Measurements from ENCODE around the gene RNF167. TPM values are rescaled to one million over a fixed set of nuclear protein-coding genes. Genes with fewer than 3 reads are reported as not detected.

The RNF167 gene
- polyA plus RNA-seq, 1 experiment = 69.9 TPM

DNA sequence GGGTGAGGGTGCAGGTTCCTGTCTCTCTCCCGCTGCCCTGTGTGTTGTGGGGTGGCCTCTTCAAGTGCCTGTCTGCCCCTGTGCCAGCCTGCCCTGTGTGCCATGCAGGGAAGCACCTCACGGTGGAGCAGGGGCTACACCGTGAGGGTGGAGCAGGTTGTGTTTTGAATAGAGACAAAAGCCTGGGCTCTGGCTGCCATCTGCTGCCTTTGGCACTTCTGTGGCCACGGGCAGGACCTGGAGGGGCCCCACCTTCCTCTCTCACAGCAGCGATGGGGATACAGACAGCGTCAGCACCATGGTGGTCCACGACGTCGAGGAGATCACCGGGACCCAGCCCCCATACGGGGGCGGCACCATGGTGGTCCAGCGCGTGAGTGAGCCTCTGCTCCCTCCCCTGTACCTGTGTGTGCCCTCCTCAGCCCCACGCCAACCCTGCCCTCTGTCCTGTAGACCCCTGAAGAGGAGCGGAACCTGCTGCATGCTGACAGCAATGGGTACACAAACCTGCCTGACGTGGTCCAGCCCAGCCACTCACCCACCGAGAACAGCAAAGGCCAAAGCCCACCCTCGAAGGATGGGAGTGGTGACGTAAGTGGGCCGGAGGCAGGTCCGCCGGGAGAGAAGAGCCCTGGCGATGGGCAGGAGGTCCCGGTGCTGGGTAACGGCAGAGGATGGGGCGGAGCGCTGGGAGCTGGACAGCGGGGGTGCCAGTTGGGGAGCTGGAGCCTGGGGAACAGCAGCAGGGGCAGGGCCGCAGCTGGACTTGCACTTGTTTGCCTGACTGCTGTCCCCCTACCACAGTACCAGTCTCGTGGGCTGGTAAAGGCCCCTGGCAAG is 46.1 kb upstream of the RNF167 start:
- CTCF ChIA-PET = interaction anchor here (1.0 to 1.1 kb wide), 2 partner anchors 10 to 184 kb away, joined by 3 to 4 read pairs; partner anchors contain the start of gene CHRNE
- Histone ChIP-seq H3K36me3 (ENCODE audit: control insufficient read depth, insufficient read depth, low read length) (peaks cover 50% of the 10 kb centered on the region), H3K27me3 (ENCODE audit: control insufficient read depth, insufficient read depth, low read length) (no peaks in the 10 kb centered on the region), H3K4me3 (ENCODE audit: low read depth, low read length) (no peak overlapping the region)
- TF ChIP-seq, protein P1, sequence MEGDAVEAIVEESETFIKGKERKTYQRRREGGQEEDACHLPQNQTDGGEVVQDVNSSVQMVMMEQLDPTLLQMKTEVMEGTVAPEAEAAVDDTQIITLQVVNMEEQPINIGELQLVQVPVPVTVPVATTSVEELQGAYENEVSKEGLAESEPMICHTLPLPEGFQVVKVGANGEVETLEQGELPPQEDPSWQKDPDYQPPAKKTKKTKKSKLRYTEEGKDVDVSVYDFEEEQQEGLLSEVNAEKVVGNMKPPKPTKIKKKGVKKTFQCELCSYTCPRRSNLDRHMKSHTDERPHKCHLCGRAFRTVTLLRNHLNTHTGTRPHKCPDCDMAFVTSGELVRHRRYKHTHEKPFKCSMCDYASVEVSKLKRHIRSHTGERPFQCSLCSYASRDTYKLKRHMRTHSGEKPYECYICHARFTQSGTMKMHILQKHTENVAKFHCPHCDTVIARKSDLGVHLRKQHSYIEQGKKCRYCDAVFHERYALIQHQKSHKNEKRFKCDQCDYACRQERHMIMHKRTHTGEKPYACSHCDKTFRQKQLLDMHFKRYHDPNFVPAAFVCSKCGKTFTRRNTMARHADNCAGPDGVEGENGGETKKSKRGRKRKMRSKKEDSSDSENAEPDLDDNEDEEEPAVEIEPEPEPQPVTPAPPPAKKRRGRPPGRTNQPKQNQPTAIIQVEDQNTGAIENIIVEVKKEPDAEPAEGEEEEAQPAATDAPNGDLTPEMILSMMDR (IDR thresholded peaks at IDR 0.05; ENCODE audit: insufficient read depth, low read depth, low read length) = no peak
- POLR2A ChIA-PET = no interaction called here
- no peak for DNase-seq (ENCODE audit: low read depth)

DNA sequence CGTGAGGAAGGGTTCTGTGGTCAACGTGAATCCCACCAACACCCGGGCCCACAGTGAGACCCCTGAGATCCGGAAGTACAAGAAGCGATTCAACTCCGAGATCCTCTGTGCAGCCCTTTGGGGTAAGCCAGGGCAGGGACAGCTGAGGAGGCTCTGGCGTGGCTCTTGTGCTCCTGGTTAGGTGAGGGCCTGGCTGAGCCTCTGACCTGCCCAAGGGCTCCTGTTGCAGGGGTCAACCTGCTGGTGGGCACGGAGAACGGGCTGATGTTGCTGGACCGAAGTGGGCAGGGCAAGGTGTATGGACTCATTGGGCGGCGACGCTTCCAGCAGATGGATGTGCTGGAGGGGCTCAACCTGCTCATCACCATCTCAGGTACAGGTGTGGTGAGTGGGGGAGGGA is 44.9 kb upstream of the RNF167 start:
- ChIA-PET CTCF (interaction anchor here (0.7 kb wide), 1 partner anchor 107 kb away, joined by 4 read pairs; no protein-coding TSS in a partner anchor), POLR2A (no interaction called here)
- Histone ChIP-seq H3K4me3 (ENCODE audit: low read depth, low read length) (no peak overlapping the region), H3K36me3 (ENCODE audit: control insufficient read depth, insufficient read depth, low read length) (peaks cover 49% of the 10 kb centered on the region), H3K27me3 (ENCODE audit: control insufficient read depth, insufficient read depth, low read length) (no peaks in the 10 kb centered on the region)
- DNase-seq (ENCODE audit: low read depth) = no peak
- TF ChIP-seq, protein P1 (IDR thresholded peaks at IDR 0.05; ENCODE audit: insufficient read depth, low read depth, low read length) = no peak

DNA sequence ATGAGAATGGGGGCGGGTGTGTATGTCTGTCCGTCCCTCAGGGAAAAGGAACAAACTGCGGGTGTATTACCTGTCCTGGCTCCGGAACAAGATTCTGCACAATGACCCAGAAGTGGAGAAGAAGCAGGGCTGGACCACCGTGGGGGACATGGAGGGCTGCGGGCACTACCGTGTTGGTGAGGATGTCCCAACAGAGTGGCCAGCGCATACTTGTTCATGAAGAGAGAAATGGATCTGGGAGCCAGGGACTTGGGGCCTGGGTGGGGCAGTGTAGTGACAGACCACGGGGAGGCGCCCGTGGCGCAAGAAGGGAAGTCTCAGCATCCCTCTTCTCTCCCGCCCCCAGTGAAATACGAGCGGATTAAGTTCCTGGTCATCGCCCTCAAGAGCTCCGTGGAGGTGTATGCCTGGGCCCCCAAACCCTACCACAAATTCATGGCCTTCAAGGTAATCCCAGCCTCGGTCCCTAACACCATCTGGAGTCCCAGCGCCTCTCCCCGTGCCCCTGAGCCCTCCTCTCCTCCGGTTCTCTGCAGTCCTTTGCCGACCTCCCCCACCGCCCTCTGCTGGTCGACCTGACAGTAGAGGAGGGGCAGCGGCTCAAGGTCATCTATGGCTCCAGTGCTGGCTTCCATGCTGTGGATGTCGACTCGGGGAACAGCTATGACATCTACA is 44.3 kb upstream of the RNF167 start:
- ChIA-PET POLR2A (no interaction called here), CTCF (interaction anchor here (0.7 to 1.3 kb wide), 4 partner anchors 106 to 166 kb away, joined by 3 to 4 read pairs (median 4); partner anchors contain the start of gene VMO1)
- no peak overlapping the region for H3K4me3 ChIP-seq (ENCODE audit: low read depth, low read length)
- DNase-seq (ENCODE audit: low read depth) = no peak
- peaks cover 44% of the 10 kb centered on the region for H3K36me3 ChIP-seq (ENCODE audit: control insufficient read depth, insufficient read depth, low read length)
- TF ChIP-seq, protein P1 (IDR thresholded peaks at IDR 0.05; ENCODE audit: insufficient read depth, low read depth, low read length) = peak; percentile 11; the same call in 1 of the 2 replicates
- no peaks in the 10 kb centered on the region for H3K27me3 ChIP-seq (ENCODE audit: control insufficient read depth, insufficient read depth, low read length)

DNA sequence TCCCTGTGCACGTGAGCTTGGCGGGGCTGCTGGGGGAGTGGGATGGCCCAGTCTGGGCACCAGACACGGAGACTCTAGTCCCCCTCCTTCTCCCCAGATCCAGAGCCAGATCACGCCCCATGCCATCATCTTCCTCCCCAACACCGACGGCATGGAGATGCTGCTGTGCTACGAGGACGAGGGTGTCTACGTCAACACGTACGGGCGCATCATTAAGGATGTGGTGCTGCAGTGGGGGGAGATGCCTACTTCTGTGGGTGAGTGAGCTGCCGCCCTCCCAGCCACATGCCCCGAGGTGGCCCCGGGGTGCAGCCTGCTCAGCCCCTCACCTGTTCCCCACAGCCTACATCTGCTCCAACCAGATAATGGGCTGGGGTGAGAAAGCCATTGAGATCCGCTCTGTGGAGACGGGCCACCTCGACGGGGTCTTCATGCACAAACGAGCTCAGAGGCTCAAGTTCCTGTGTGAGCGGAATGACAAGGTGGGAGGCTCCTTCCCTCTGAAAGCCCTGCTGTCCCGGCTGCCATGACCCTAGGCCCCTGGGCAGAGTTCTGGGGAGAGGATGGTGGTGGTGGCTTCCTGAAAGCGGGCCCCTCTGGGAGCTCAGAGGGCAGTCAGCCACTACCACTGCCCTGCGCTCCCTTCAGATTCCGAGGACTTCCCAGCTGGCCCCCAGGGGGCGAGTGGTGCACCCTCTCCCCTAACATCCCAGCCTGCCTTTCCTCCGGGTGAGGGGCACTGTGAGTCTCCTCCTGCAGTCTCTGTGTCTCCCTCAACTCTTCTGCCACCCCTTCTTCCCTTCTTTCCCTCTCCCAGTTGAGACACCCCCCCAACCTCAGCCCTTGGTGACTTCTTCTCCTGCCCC is 43.5 kb upstream of the RNF167 start:
- DNase-seq (ENCODE audit: low read depth) = no peak
- POLR2A ChIA-PET = no interaction called here
- Histone ChIP-seq H3K4me3 (ENCODE audit: low read depth, low read length) (no peak overlapping the region), H3K36me3 (ENCODE audit: control insufficient read depth, insufficient read depth, low read length) (peaks cover 37% of the 10 kb centered on the region), H3K27me3 (ENCODE audit: control insufficient read depth, insufficient read depth, low read length) (no peaks in the 10 kb centered on the region)
- CTCF ChIA-PET = interaction anchor here (0.8 to 1.3 kb wide), 3 partner anchors 106 to 165 kb away, joined by 3 to 4 read pairs (median 4); partner anchors contain the start of gene VMO1
- TF ChIP-seq, protein P1 (IDR thresholded peaks at IDR 0.05; ENCODE audit: insufficient read depth, low read depth, low read length) = no peak
